Stomach (tissue), 4 donors: ENCODE data around the gene IPPK.

Source experiments
- CTCF ChIP-seq, 7 experiments: fragments of 450-650 bp in 4 of 7; fragments of 200-600 bp in 3 of 7; sonication (generic) in 3 of 7; IDR thresholded peaks; one replicate each; pipeline ENCODE4 v1.5.1; 2016 to 2019; ENCODE audit warnings: antibody characterized with exemption in 7 of 7, control low read depth in 2 of 7, mild to moderate bottlenecking in 1 of 7
- EP300 ChIP-seq: sonication (generic); formaldehyde crosslinking; IDR thresholded peaks from one replicate; pipeline ENCODE4 v1.6.1; 2017; ENCODE audit warnings: antibody characterized with exemption
- POLR2A ChIP-seq, 4 donors: fragments of 450-650 bp; IDR thresholded peaks; one replicate each; pipeline ENCODE4 v1.6.1; 2016; ENCODE audit warnings: antibody characterized with exemption in 4 of 4, control low read depth in 2 of 4, mild to moderate bottlenecking in 1 of 4, moderate library complexity in 1 of 4

GRCh38 chr9:92617195-92617813, 52.6 kb downstream of the IPPK start:
- TF ChIP-seq CTCF (IDR thresholded peaks at IDR 0.05), result no peak
- no peak for TF ChIP-seq EP300
- TF ChIP-seq POLR2A (IDR thresholded peaks at IDR 0.05), result no peak
